Measurements from ENCODE around the gene ERBB4. TPM values are rescaled to one million over a fixed set of nuclear protein-coding genes. Genes with fewer than 3 reads are reported as not detected.

Gene ERBB4
- total RNA-seq, 1 donor from 2014 or later = 127 TPM

GRCh38 chr2:211881449-211881848, 657.2 kb downstream of the ERBB4 start:
- no peak for DNase-seq

- no peak for DNase-seq
Measured at GRCh38 chr2:211879323-211879722, 659.3 kb downstream of the ERBB4 start.

GRCh38 chr2:211877061-211877460, 661.5 kb downstream of the ERBB4 start:
- DNase-seq = no peak

- DNase-seq = no peak
Measured at GRCh38 chr2:211875488-211875887, 663.1 kb downstream of the ERBB4 start.

- DNase-seq = no peak
Measured at GRCh38 chr2:211868996-211869533, 669.5 kb downstream of the ERBB4 start.

- no peak for DNase-seq
Measured at GRCh38 chr2:211867845-211868451, 670.7 kb downstream of the ERBB4 start.

- DNase-seq = no peak
Measured at GRCh38 chr2:211864328-211864727, 674.3 kb downstream of the ERBB4 start.

- DNase-seq = no peak
Measured at GRCh38 chr2:211860224-211860623, 678.4 kb downstream of the ERBB4 start.

GRCh38 chr2:211854832-211855231, 683.8 kb downstream of the ERBB4 start:
- DNase-seq = no peak

GRCh38 chr2:211846714-211847113, 691.9 kb downstream of the ERBB4 start:
- DNase-seq = no peak

GRCh38 chr2:211846036-211846400, 692.6 kb downstream of the ERBB4 start:
- no peak for DNase-seq

- no peak for DNase-seq
Measured at GRCh38 chr2:211845338-211846035, 693.1 kb downstream of the ERBB4 start.

- no peak for DNase-seq
Measured at GRCh38 chr2:211837706-211838105, 700.9 kb downstream of the ERBB4 start.

- DNase-seq = no peak
Measured at GRCh38 chr2:211837206-211837605, 701.4 kb downstream of the ERBB4 start.

GRCh38 chr2:211836409-211836808, 702.2 kb downstream of the ERBB4 start:
- DNase-seq = no peak

- no peak for DNase-seq
Measured at GRCh38 chr2:211835695-211836094, 702.9 kb downstream of the ERBB4 start.

GRCh38 chr2:211833582-211834279, 704.9 kb downstream of the ERBB4 start:
- DNase-seq = no peak

GRCh38 chr2:211829725-211830124, 708.9 kb downstream of the ERBB4 start:
- no peak for DNase-seq

- DNase-seq = no peak
Measured at GRCh38 chr2:211823886-211824479, 714.6 kb downstream of the ERBB4 start.

- no peak for DNase-seq
Measured at GRCh38 chr2:211822686-211823335, 715.8 kb downstream of the ERBB4 start.

- DNase-seq = no peak
Measured at GRCh38 chr2:211816754-211817153, 721.8 kb downstream of the ERBB4 start.

GRCh38 chr2:211812587-211812986, 726.0 kb downstream of the ERBB4 start:
- DNase-seq = no peak
